COR-L47 (cell line): ENCODE results near the gene GATA5.

Experiments
- DNase-seq: peaks from one replicate; lab custom pipeline; 2025; lab: John Stamatoyannopoulos, UW

GATA5 gene

DNA sequence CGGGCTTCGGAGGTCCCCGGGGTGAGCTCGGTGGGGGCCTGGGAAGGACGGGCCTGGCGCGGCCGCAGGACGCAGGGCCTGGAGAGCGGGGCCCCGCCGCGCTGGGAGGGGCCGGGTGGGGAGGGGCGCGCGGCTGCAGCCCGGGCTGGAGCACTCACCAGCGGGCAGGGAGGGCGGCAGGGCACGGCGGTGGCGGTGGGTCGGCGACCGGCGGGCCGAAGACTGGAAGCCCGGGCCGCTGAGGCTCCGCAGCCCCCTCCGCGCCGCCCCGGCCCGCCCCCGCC is at the start of gene GATA5:
Gene GATA5, minus strand, starts transcription at position 224 of the 284 bp plus-strand sequence. CDS start 474 bp downstream, outside the sequence.
- no peak for DNase-seq

- no peak for DNase-seq
Observed at GRCh38 chr20:62525014-62525413, 49.2 kb upstream of the GATA5 start.

DNA sequence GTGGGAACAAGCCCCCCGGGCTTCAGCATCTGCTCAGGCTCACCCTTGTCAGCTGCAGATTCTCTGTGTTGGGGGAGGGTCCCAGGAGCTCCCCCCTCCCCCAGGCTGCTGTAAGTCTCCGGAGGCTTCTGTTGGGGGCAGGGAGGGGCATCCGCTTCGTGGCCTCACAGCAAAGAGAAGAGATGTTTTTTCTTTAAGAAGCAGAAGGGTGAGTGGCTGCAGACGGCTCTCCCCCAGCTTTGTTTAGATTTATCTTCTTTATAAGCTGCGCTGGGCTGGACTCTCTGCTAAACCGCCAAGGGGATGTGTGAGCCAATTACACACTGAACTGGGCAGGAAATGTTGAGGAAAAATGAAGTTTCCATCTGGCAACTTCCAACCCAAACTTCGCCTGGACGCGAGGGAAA is 48.7 kb upstream of the GATA5 start:
- DNase-seq, result no peak

DNA sequence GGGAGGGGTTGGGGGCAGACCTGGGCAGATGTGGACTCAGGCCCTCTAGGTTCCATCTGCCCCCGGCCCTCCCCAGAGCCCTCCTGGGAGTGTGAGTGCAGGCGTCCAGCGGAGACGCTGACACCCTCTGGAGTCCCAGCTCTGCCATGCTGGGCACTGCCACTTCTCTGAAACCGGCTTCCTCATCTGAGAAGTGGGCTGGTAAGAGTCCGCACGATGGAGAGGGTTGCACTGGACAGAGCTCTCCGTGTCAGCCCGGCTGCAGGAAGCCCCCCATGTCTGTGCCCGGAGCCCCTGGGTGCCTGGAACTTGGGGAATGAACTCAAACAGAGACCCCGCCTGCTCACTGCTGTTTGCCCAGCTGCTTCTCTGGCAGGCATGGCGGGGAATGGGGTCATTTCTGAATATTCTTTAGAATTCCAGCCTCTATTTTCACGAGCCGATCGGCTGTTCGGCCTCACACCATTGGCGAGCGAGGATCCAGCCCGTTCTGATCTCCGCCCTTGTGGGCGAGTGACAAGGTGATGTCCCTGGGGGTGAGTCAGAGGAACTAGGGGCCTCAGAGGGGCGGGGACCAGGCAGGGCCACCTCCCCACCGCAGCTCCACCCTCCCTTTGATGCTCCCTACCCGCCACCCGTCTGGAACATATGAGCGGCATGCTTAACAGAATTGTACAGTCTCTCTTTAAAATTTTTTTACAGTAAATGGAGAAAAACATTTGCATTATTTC is 47.8 kb upstream of the GATA5 start:
- DNase-seq, result no peak

DNA sequence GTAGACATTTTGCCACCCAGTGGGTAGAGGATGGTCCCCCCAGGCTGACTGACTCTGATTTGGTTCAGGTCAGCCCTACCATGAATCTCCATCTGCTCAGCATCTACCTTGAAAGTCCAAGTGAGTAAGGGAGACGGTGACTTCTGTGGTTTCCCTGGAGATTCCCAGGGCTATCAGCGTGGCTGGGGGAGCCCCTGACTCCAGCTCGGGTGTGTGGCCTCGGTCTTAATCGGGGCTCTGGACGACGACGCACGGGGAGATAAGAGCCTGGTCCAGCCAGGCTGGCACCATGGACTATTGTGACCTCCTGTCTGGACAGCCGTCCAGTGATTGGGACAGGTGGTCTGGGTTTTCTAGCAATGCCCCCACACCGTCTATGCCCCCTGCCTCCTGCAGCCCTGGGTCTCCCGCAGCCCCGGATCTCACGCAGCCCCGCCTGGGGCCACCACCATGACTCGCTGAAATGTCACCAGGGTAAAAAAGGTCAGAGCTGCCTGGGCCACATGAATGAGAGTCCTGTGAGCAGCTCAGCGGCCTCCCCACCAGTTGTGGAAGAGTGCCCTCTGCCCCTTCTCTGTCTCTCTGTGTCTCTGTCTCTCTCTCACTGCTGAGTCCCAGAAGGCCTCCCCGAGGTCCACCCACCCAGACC is 47.1 kb upstream of the GATA5 start:
- DNase-seq, result no peak

DNA sequence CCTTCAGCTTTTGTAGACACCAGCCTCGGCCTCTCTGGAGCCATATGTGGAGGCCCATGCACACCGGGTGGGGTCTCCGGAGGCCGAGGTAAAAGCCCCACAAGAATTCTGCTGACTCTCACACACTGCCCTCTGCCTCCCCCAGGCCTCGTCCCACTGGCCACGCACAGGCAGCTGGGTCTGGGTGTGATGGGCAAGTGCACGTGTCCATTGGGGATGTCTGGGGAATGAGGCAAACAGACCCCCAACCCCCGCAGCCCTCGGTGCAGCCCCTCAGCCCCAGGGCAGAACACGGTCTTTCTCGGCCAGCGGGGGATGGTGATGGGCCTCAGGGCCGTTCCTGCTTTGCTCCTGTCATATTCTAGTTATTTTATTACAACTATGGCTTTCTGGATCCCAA is 44.0 kb upstream of the GATA5 start:
- no peak for DNase-seq

- DNase-seq, result no peak
Observed at GRCh38 chr20:62518911-62519310, 43.1 kb upstream of the GATA5 start.

GRCh38 chr20:62517901-62518610 is 42.3 kb upstream of the GATA5 start:
- DNase-seq, result no peak

- DNase-seq, result no peak
Observed at GRCh38 chr20:62517168-62517567, 41.4 kb upstream of the GATA5 start.

DNA sequence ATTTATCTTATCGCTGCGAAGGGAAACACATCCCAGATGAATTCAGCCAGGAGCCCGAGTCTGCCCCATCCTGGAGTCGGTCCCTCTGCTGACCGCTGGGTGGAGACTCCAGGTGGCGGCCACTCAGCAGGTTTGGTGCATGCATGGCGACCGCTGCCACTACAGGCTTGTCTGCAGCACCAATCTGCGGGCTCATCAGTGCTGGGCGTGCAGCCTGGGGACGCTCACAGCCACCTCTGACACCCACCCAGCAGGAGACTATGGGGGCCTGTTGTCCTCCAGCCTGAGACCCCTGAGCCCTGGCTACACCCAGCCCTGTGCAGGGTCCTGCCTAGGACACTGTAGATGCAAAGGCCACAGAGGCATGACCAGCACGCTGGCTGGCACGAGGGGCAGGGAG is 40.5 kb upstream of the GATA5 start:
- no peak for DNase-seq

DNA sequence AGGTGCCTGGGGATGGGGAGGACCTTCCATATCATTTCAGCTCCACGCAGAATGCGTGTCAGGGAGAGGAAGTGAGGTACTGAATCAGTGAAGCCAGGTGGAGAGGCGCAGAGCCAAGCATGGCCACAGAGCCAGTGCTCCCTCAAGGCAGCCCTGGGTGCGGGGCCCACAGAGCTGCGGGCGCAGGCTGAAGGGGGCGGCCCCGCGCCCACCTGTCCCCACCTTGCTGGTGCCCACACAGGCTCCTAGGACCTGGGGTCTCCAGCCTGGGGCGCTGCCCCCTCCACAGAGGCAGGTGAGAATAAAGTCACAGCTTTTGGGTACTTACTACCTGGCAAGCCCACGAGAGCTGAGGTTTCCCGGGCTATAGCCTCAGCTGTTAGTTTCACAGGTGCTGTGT is 40.0 kb upstream of the GATA5 start:
- DNase-seq, result no peak

DNA sequence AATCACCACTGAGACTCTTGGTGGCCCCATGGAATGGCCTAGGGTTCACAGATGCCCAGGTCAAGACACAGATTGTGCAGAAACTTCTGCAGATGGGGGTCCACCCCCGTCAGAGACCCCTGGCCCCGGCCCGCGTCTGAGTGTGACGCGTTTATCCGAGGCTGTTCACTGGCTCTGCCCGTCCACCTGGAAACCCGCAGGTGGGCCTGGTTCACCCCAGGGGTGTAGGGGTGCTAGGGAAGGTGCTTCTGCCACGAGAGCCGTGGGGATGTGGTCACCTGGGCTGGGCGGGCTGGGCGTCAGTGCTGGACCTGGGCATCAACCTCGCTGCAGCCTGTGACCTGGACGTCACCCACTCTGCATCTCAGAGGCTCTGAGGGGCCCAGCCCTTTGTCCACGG is 39.5 kb upstream of the GATA5 start:
- DNase-seq, result no peak

GRCh38 chr20:62513991-62514390 is 38.2 kb upstream of the GATA5 start:
- DNase-seq, result no peak

GRCh38 chr20:62511915-62512610 is 36.3 kb upstream of the GATA5 start:
- no peak for DNase-seq

- no peak for DNase-seq
Observed at GRCh38 chr20:62511300-62511914, 35.6 kb upstream of the GATA5 start.

- DNase-seq, result no peak
Observed at GRCh38 chr20:62508641-62509051, 32.9 kb upstream of the GATA5 start.

GRCh38 chr20:62507991-62508640 is 32.3 kb upstream of the GATA5 start:
- no peak for DNase-seq

DNA sequence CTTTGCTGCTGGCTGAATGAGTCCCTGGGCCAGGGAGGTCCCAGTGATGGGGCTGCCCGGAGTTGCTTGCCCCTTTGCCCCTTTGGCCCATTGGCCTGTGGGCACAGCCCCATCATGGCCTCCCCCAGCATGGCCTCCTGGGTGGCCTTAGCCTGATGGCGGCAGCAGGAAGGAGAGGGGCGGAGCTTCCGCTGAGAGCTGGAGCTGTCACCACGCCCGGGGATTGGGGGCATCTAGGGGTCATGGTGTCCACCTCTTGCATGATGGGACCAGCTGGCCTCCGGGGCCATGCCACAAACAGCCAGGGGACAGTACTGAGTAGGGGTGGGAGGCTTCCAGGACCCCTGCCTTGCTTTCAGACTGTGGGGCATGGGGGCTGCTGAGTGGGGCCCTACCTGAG is 31.5 kb upstream of the GATA5 start:
- no peak for DNase-seq

DNA sequence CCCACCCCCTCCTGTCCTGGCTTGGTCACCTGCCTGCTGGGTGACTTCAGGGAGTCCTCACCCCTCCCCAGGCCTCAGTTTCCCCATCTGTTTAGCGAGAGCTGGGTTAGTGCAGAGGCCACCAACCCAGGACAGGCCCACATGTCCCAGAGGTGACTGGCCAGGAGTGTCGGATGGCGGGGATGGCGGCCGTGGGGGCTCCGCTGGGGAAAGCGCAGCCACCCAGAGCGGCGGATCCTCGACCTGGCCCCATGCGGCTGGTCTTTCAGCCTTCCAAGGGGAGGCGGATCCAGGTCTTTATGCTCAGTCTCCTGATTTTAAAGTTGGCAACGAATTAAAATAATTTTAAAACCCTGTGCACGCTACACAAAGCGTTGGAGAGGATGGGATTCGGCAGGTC is 31.0 kb upstream of the GATA5 start:
- no peak for DNase-seq

GRCh38 chr20:62506087-62506486 is 30.3 kb upstream of the GATA5 start:
- no peak for DNase-seq

DNA sequence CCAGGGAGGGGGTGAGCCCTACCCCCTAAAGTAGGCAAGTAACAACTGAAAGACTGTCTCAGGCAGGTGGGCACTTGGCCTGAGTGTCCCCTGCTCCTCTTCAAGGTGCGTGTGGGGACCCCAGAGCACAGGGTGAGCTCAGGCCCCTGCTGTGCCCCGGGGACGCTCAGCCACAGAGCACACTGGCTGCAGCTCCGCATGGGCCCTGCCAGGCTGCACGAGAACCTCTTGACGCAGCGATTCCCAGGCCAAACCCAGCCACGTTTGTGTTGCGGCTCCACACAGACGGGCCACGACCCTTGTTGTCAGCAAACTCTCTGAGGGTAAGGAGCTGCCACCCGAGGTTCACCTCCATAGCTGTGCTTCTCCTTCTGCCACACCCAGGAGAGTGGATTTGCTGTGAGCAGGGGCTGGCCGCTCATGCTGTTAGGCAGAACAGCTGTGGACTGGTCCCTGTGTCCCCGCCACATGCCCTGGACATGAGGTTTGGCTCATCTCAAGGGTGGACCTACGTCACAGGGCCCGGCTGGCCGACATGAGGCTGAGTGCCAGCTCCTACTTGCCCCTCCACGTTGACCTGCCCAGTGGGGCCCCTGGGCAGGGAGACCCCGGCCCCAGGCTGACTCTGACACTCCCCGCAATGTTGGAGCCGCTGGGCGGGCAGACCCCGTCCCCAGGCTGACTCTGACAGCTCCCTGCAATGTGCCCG is 29.7 kb upstream of the GATA5 start:
- DNase-seq, result no peak
